ENCODE data around the gene DAZ1. TPM values are rescaled to one million over a fixed set of nuclear protein-coding genes. Genes with fewer than 3 reads are reported as not detected.
"Not testable (repeated sequence)": the region's sequence is repeated elsewhere in the genome, so short reads cannot be mapped to it uniquely, and the experiment has no call there.

The DAZ1 gene, protein sequence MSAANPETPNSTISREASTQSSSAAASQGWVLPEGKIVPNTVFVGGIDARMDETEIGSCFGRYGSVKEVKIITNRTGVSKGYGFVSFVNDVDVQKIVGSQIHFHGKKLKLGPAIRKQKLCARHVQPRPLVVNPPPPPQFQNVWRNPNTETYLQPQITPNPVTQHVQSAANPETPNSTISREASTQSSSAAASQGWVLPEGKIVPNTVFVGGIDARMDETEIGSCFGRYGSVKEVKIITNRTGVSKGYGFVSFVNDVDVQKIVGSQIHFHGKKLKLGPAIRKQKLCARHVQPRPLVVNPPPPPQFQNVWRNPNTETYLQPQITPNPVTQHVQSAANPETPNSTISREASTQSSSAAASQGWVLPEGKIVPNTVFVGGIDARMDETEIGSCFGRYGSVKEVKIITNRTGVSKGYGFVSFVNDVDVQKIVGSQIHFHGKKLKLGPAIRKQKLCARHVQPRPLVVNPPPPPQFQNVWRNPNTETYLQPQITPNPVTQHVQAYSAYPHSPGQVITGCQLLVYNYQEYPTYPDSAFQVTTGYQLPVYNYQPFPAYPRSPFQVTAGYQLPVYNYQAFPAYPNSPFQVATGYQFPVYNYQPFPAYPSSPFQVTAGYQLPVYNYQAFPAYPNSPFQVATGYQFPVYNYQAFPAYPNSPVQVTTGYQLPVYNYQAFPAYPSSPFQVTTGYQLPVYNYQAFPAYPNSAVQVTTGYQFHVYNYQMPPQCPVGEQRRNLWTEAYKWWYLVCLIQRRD
- not detected for total RNA-seq

DNA sequence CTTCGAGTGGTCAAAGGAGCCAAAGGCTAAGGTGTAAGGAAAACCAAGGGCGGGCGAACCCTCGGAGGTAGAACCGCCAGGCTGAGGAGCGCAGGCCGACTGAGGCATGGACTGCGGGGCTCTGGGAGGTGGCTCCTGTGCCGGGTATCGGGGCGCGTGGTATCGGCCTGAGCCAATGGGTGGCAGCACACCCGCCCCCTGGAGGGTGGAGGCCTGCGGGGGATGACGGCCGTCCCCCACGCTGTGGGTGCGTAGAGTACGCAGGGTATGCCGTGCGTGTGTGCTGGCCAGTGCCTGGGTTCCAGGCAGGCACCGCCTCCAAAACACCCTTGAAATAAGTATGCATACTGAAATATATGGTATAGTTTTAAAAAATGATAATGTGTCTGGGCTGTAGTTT lies at the start of gene DAZ1:
TSS of gene DAZ1 (minus strand) at position 101 of the 400 bp plus-strand sequence. CDS start 208 bp downstream, outside the sequence.
- not testable (repeated sequence) for DNase-seq (ENCODE audit: low spot score in 2 of 2); FAIRE-seq

DNA sequence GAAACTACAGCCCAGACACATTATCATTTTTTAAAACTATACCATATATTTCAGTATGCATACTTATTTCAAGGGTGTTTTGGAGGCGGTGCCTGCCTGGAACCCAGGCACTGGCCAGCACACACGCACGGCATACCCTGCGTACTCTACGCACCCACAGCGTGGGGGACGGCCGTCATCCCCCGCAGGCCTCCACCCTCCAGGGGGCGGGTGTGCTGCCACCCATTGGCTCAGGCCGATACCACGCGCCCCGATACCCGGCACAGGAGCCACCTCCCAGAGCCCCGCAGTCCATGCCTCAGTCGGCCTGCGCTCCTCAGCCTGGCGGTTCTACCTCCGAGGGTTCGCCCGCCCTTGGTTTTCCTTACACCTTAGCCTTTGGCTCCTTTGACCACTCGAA lies 20.4 kb upstream of the DAZ1 start, which contains the start of gene DAZ2:
TSS of gene DAZ2 (plus strand) at position 301 of the 400 bp plus-strand sequence. CDS start 208 bp downstream, outside the sequence.
- DNase-seq (ENCODE audit: low spot score in 2 of 2); FAIRE-seq: not testable (repeated sequence)

DNA sequence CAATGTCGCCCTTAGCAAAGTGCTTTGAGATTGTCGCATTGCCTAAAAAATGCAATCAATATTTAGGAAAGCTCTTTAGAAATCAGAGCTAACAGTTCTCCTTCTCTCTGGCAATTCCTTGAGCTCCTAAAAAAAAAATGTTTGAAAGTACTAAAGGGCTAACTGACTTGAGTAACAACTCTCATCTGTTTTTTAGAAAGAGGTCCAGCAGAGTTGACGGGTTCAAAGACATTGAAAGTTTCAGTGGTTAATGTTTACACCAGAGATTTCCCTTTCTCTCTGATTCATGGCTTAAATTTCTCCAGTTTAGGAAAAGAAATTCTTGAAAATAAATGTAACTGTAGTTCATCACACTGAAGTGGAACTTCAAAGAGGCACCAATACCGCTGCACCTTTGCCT lies 11.9 kb upstream of the DAZ1 start:
- not testable (repeated sequence) for FAIRE-seq; DNase-seq (ENCODE audit: low spot score in 2 of 2)

DNA sequence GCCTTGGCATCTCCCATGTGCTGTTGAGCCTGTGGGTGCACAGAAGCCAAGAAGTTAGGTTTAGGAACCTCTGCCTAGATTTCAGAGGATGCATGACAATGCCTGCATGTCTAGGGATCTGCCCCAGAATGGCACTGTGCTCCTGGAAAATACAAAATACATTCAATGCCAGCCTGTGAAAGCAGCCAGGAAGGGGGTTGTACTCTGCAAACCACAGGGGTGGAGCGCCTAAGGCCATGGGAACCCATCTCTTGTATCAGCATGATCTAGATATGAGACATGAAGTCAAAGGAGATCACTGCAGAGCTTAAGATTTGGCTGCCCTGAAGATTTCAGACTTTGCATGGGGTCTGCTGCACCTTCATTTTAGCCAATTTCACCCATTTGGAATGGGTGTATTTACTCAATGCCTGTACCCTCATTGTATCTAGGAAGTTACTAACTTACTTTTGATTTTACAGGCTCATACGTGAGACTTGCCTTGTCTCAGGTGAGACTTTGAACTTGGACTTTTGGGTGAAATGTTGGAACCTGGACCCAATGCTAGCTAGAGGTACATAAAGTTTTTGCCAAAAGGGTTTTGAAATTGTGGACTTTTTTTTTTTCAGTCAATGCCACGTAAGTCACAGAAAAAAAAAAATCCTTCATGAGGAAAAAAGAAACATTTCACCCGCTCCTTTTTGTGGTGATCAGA lies 11.1 kb upstream of the DAZ1 start:
- DNase-seq (ENCODE audit: low spot score in 2 of 2); FAIRE-seq: not testable (repeated sequence)

DNA sequence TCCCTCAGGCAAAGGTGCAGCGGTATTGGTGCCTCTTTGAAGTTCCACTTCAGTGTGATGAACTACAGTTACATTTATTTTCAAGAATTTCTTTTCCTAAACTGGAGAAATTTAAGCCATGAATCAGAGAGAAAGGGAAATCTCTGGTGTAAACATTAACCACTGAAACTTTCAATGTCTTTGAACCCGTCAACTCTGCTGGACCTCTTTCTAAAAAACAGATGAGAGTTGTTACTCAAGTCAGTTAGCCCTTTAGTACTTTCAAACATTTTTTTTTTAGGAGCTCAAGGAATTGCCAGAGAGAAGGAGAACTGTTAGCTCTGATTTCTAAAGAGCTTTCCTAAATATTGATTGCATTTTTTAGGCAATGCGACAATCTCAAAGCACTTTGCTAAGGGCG lies 8.6 kb upstream of the DAZ1 start:
- not testable (repeated sequence) for DNase-seq (ENCODE audit: low spot score in 2 of 2); FAIRE-seq

Other genes with a start within 250 kb of the DAZ1 start
- not detected for gene BPY2, start 214.7 kb downstream of the DAZ1 start, total RNA-seq
- gene DAZ2, start 20.5 kb upstream of the DAZ1 start, total RNA-seq = not detected